GM12864 (cell line): ENCODE data around the gene KRT35.

Experiments
- DNase-seq: peaks from one replicate; pipeline ENCODE4 v3.0.0-alpha.2; 2011; ENCODE audit warnings: low read depth
- H3K4me3 ChIP-seq: 2 replicates; pipeline ENCODE4 v1.5.1; 2011; ENCODE audit warnings: mild to moderate bottlenecking, low read depth, low read length, control low read depth
- CTCF ChIP-seq: IDR thresholded peaks from 2 replicates; pipeline ENCODE4 v1.5.1; 2011; ENCODE audit warnings: low read depth, mild to moderate bottlenecking, moderate library complexity, low read length, control low read depth, inconsistent platforms; ENCODE audit errors: missing control alignments

KRT35 gene

GRCh38 chr17:41504246-41504977 is 23.5 kb upstream of the KRT35 start:
- DNase-seq = no peak
- no peak for TF ChIP-seq CTCF

GRCh38 chr17:41503202-41503601 is 22.3 kb upstream of the KRT35 start:
- no peak for TF ChIP-seq CTCF
- no peak for DNase-seq
- H3K4me3 ChIP-seq = no peak overlapping the region

More at GRCh38 chr17:41504246-41504977, 23.5 kb upstream of the KRT35 start:
- H3K4me3 ChIP-seq = no peak overlapping the region

GRCh38 chr17:41500131-41500911 is 19.4 kb upstream of the KRT35 start:
- no peak for DNase-seq
- TF ChIP-seq CTCF = no peak
- H3K4me3 ChIP-seq = no peak overlapping the region

GRCh38 chr17:41499714-41500113 is 18.8 kb upstream of the KRT35 start:
- no peak for DNase-seq
- TF ChIP-seq CTCF = no peak
- no peak overlapping the region for H3K4me3 ChIP-seq

GRCh38 chr17:41498276-41498675 is 17.3 kb upstream of the KRT35 start:
- no peak overlapping the region for H3K4me3 ChIP-seq
- no peak for TF ChIP-seq CTCF
- DNase-seq = no peak

GRCh38 chr17:41496803-41497484 is 16.0 kb upstream of the KRT35 start:
- DNase-seq = peak; percentile 13
- peak; percentile 63 for TF ChIP-seq CTCF
- H3K4me3 ChIP-seq = no peak overlapping the region
